ENCODE data around the gene PALMD. TPM values are rescaled to one million over a fixed set of nuclear protein-coding genes. Genes with fewer than 3 reads are reported as not detected.

PALMD gene
- polyA plus RNA-seq, 2 of the 4 experiments (the other 2 are of a cell fraction): 0.92 to 3.1 TPM

DNA sequence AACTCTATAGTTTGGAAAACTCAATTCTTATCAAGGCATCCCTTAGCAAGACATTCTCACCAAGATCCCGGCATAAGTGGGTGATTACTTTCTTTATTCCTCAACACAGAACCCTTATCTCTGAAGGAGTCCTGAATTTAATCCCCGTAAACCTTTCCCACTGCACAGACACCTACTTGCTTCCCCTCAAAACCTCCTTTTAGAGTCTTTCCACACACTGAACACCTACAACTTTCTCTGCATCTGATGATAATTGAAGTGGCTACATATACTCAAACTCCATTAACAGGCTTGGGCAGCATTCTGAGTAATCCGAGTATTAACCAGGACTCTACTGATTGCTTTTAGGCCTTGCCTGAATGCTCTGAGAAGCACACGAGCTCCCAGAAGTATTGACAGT lies 23.5 kb downstream of the PALMD start (continued):
- TF ChIP-seq HOXB13 (CRISPR knock-in tag; IDR thresholded peaks at IDR 0.05; ENCODE audit: low read depth): no peak
- TF ChIP-seq BCL3 (IDR thresholded peaks at IDR 0.05): no peak
- no peak for TF ChIP-seq MAZ (IDR thresholded peaks at IDR 0.05; ENCODE audit: borderline replicate concordance, low read depth, low read length)
- no peak for TF ChIP-seq MYC (IDR thresholded peaks at IDR 0.05; ENCODE audit: borderline replicate concordance, low read length)

- peaks cover 19% of the 10 kb centered on the region; the same call in 1 of the 3 replicates for H3K4me1 ChIP-seq
- TF ChIP-seq CHD4 (IDR thresholded peaks at IDR 0.05; ENCODE audit: borderline replicate concordance): no peak
- TF ChIP-seq, protein P1, sequence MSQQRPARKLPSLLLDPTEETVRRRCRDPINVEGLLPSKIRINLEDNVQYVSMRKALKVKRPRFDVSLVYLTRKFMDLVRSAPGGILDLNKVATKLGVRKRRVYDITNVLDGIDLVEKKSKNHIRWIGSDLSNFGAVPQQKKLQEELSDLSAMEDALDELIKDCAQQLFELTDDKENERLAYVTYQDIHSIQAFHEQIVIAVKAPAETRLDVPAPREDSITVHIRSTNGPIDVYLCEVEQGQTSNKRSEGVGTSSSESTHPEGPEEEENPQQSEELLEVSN (IDR thresholded peaks at IDR 0.05; ENCODE audit: borderline replicate concordance, low read depth): no peak
- no peak for TF ChIP-seq EHF (CRISPR knock-in tag; IDR thresholded peaks at IDR 0.05)
- no peak for TF ChIP-seq NFE2L2 (conservative IDR thresholded peaks at IDR 0.05; ENCODE audit: low read length)
- no peak for TF ChIP-seq NPAS2 (CRISPR knock-in tag; IDR thresholded peaks at IDR 0.05; ENCODE audit: borderline replicate concordance)
- TF ChIP-seq NR3C1 (IDR thresholded peaks at IDR 0.05): no peak
- no peak for TF ChIP-seq KDM1A (IDR thresholded peaks at IDR 0.05; ENCODE audit: low read depth)
- no peak for TF ChIP-seq JUNB (IDR thresholded peaks at IDR 0.05)
- no peak for TF ChIP-seq SREBF2 (IDR thresholded peaks at IDR 0.05)
- no peak for TF ChIP-seq HMGXB4 (CRISPR knock-in tag; IDR thresholded peaks at IDR 0.05; ENCODE audit: borderline replicate concordance)
- no peak for TF ChIP-seq FOXS1 (CRISPR knock-in tag; IDR thresholded peaks at IDR 0.05)
- TF ChIP-seq ZNF302 (CRISPR knock-in tag; IDR thresholded peaks at IDR 0.05): no peak
- ChIA-PET CTCF (no interaction called here), POLR2A (no interaction called here)
- ATAC-seq: no peak
- FAIRE-seq: no peak
- H3K9me3 ChIP-seq: no peaks in the 10 kb centered on the region
- DNase-seq (ENCODE audit: low read depth in 1 of 2, low spot score in 1 of 2): no peak
- H3K27ac ChIP-seq: no peak overlapping the region
- 54% methylated on average over 2 of the region's 2 CpGs for WGBS (ENCODE audit: missing lambda C conversion rate)
- H3K4me3 ChIP-seq: no peak overlapping the region
- no peak overlapping the region for H3K4me2 ChIP-seq
Measured at GRCh38 chr1:99669821-99670220, 23.9 kb downstream of the PALMD start.

DNA sequence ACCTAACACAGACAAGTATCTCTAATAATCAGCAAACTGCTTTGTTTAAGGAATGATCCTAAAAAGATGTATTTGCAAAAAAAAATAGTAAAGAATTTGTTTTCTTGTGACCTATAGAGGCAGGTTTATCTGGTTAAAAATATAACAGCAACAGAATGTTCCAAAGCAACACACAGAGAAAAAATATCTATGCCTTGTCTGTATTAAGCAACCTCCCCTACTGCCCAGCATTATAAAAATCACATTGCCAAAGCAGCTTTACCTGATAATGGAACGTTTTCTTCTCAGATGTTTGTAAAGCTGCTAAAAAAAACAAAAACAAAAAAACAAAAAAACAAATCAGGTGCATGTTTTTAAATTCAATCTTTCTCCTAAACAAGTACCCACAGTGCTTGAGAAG lies 24.7 kb downstream of the PALMD start:
- peaks cover 19% of the 10 kb centered on the region; the same call in 1 of the 3 replicates for H3K4me1 ChIP-seq
- FAIRE-seq: no peak
- no peak overlapping the region for H3K4me3 ChIP-seq
- DNase-seq (ENCODE audit: low read depth in 1 of 2, low spot score in 1 of 2): no peak
- no peak overlapping the region for H3K4me2 ChIP-seq
- WGBS (ENCODE audit: missing lambda C conversion rate): 30% methylated on average over 1 of the region's 1 CpG
- TF ChIP-seq SMC3 (IDR thresholded peaks at IDR 0.05): no peak
- TF ChIP-seq TP53 (CRISPR knock-in tag; IDR thresholded peaks at IDR 0.05): no peak
- TF ChIP-seq NR3C1 (IDR thresholded peaks at IDR 0.05): no peak
- TF ChIP-seq EHMT2 (IDR thresholded peaks at IDR 0.05; ENCODE audit: low read depth): no peak
- TF ChIP-seq CHD4 (IDR thresholded peaks at IDR 0.05; ENCODE audit: borderline replicate concordance): no peak
- TF ChIP-seq, protein P2, sequence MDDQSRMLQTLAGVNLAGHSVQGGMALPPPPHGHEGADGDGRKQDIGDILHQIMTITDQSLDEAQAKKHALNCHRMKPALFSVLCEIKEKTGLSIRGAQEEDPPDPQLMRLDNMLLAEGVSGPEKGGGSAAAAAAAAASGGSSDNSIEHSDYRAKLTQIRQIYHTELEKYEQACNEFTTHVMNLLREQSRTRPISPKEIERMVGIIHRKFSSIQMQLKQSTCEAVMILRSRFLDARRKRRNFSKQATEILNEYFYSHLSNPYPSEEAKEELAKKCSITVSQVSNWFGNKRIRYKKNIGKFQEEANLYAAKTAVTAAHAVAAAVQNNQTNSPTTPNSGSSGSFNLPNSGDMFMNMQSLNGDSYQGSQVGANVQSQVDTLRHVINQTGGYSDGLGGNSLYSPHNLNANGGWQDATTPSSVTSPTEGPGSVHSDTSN (IDR thresholded peaks at IDR 0.05): no peak
- no peaks in the 10 kb centered on the region for H3K9me3 ChIP-seq
- ATAC-seq: no peak
- H3K27ac ChIP-seq: no peak overlapping the region
- CTCF ChIA-PET: interaction anchor here (1.2 kb wide), 1 partner anchor 14 kb away, joined by 4 read pairs; no protein-coding TSS in a partner anchor
- POLR2A ChIA-PET: no interaction called here

Measured in A549 (cell line).